ENCODE data around the gene ATP8A2.

- TF ChIP-seq CTCF (IDR thresholded peaks at IDR 0.05) (no peak), POLR2A (IDR thresholded peaks at IDR 0.05) (no peak)
Measured at GRCh38 chr13:25729201-25729600, 357.4 kb downstream of the ATP8A2 start.

Data from heart left ventricle (tissue), 13 donors.